Colonic mucosa (tissue), 4 donors: ENCODE results near the gene RIMBP2. TPM values are rescaled to one million over a fixed set of nuclear protein-coding genes. Genes with fewer than 3 reads are reported as not detected.
"Not testable (repeated sequence)": the region's sequence is repeated elsewhere in the genome, so short reads cannot be mapped to it uniquely, and the experiment has no call there.

Experiments
- DNase-seq: peaks from one replicate; pipeline ENCODE4 v3.0.0-alpha.2; 2020
- H3K27ac ChIP-seq: fragments of 200-600 bp; one replicate; pipeline ENCODE4 v1.8.0; 2021
- H3K27me3 ChIP-seq: fragments of 200-600 bp; one replicate; pipeline ENCODE4 v1.8.0; 2021
- H3K36me3 ChIP-seq: fragments of 200-600 bp; one replicate; pipeline ENCODE4 v1.8.0; 2021
- H3K4me1 ChIP-seq: fragments of 200-600 bp; one replicate; pipeline ENCODE4 v1.8.0; 2021; ENCODE audit warnings: mild to moderate bottlenecking
- H3K4me3 ChIP-seq: fragments of 200-600 bp; one replicate; pipeline ENCODE4 v1.8.0; 2021
- H3K9ac ChIP-seq, 2 donors: one replicate each; pipeline ENCODE4 v1.7.0; 2013; ENCODE audit warnings: control low read depth in 2 of 2, low read depth in 2 of 2, low read length in 2 of 2
- H3K9me3 ChIP-seq: fragments of 200-600 bp; one replicate; pipeline ENCODE4 v1.8.0; 2021
- CTCF ChIP-seq: fragments of 200-600 bp; IDR thresholded peaks from one replicate; pipeline ENCODE4 v1.8.0; 2022; ENCODE audit warnings: antibody characterized with exemption, mild to moderate bottlenecking
- intact Hi-C: fragments of 100-400 bp; cut with DNase I; formaldehyde crosslinking; loops from one replicate; pipeline ENCODE4 v1.14.1; 2022
- total RNA-seq, 2 donors: library from RNA; stranded (reverse); fragmentation: NEBNext Ultra II Directional in 1 of 2; extraction: Animal tissue kit (Norgen Biotek cat#: 25700) in 1 of 2; gene quantifications; one replicate each; pipeline ENCODE4 v1.2.1, GENCODE V29; 2021
- donor health status: healthy.
- donor health status: DM: no; HTN: no; CAD: no.
- donor health status: DM: no; HTN: no; CAD: no.

The RIMBP2 gene
- total RNA-seq, 2 donors from 2014 or later = 4.8 to 5.6 TPM

DNA sequence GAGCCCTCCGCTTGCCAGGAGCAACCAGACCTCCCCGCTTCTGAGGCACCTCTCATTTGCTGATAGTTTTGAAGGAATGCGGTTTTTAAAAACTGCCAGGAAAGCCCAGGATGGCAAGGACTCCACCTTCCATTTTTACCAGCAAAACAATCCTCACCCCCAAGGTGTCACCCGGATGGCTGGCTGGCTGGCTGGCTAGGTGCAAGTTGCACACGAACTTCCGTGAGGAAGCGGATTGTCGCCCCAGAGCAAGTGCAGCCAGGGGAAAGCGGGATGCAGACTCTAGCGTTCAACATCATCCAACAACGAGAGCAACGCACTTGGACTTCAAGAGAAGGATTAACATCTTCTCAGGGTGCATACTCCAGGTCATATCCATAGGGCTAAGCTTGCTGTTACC, 125.4 kb downstream of the RIMBP2 start:
- no peaks in the 10 kb centered on the region for H3K27me3 ChIP-seq
- no peaks in the 10 kb centered on the region for H3K4me1 ChIP-seq
- no peak overlapping the region for H3K27ac ChIP-seq
- no peak for DNase-seq
- H3K4me3 ChIP-seq = no peak overlapping the region
- no peaks in the 10 kb centered on the region for H3K36me3 ChIP-seq
- intact Hi-C loops = no loop called here
- no peak for TF ChIP-seq CTCF
- H3K9ac ChIP-seq = no peak overlapping the region
- no peaks in the 10 kb centered on the region for H3K9me3 ChIP-seq

DNA sequence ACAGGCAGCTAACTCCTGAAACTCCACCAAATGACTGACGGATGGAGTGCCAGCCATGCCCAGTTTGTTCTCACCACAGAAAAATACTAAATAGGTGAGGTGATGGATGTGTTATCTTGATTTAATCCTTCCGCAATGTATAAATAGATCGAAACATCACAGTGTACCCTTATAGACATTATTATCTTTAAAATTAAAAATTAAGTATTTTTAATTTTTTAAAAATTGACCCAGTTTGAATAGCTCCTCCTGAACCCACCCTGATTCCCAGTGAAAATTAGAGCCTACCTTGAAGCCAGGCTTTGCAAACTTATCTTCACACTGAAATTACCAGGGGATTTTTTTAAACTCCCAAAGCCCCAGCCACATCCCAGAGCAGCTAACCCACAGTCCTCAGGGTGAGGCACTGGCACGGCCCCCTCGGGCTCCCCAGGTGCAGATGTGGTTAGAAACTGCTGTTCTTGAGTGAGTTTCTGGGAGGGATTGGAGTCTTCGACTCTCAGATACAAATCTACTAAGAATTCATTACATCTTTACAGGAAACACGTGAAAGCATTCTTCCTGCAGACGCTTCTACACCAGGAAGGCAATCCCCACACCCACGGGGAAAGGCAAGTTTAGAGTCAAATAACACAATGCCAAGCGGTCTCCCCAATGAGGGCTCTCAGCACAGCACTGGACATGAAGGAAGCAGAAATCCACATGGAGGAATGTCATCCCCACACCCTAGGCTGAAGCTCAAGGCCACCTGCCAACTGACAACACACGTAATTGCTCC, 126.4 kb downstream of the RIMBP2 start:
- H3K4me1 ChIP-seq = no peaks in the 10 kb centered on the region
- no peaks in the 10 kb centered on the region for H3K36me3 ChIP-seq
- no peak for TF ChIP-seq CTCF
- no peaks in the 10 kb centered on the region for H3K9me3 ChIP-seq
- DNase-seq = no peak
- H3K27ac ChIP-seq = no peak overlapping the region
- H3K4me3 ChIP-seq = no peak overlapping the region
- H3K9ac ChIP-seq = no peak overlapping the region
- no peaks in the 10 kb centered on the region for H3K27me3 ChIP-seq
- intact Hi-C loops = no loop called here

- TF ChIP-seq CTCF = no peak
- intact Hi-C loops = no loop called here
- DNase-seq = no peak
Observed at GRCh38 chr12:130588696-130589539, 127.2 kb downstream of the RIMBP2 start.

GRCh38 chr12:130587966-130588365, 128.1 kb downstream of the RIMBP2 start:
- Histone ChIP-seq H3K9me3 (no peaks in the 10 kb centered on the region), H3K27me3 (no peaks in the 10 kb centered on the region), H3K36me3 (no peaks in the 10 kb centered on the region), H3K27ac (no peak overlapping the region), H3K9ac (no peak overlapping the region), H3K4me3 (no peak overlapping the region), H3K4me1 (no peaks in the 10 kb centered on the region)
- intact Hi-C loops = no loop called here
- DNase-seq = no peak
- TF ChIP-seq CTCF = no peak

More at GRCh38 chr12:130588696-130589539, 127.2 kb downstream of the RIMBP2 start:
- Histone ChIP-seq H3K27ac (no peak overlapping the region), H3K4me1 (no peaks in the 10 kb centered on the region), H3K4me3 (no peak overlapping the region), H3K27me3 (no peaks in the 10 kb centered on the region), H3K9ac (no peak overlapping the region), H3K36me3 (no peaks in the 10 kb centered on the region), H3K9me3 (no peaks in the 10 kb centered on the region)

GRCh38 chr12:130584475-130584874, 131.6 kb downstream of the RIMBP2 start:
- H3K36me3 ChIP-seq, H3K9ac ChIP-seq, H3K9me3 ChIP-seq, H3K4me1 ChIP-seq, H3K27me3 ChIP-seq, intact Hi-C loops, DNase-seq, H3K4me3 ChIP-seq, H3K27ac ChIP-seq: not testable (repeated sequence)

DNA sequence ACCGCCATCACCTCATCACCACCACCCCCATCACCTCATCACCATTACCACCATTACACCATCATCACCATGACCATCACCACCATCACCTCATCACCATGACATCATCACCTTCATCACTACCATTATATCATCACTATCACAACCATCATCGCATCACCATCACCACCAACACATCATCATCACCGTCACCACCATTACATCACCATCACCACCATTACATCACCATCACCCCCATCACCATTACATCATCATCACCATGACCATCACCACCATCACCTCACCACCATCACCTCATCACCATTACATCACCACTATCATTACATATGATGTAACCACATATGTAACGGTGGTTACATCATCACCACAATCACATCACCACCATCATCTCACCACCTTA, 132.3 kb downstream of the RIMBP2 start:
- intact Hi-C loops = no loop called here
- no peaks in the 10 kb centered on the region for H3K36me3 ChIP-seq
- TF ChIP-seq CTCF = no peak

More for the DNA sequence above, 132.3 kb downstream of the RIMBP2 start:
- H3K4me1 ChIP-seq = no peaks in the 10 kb centered on the region
- no peaks in the 10 kb centered on the region for H3K9me3 ChIP-seq
- H3K4me3 ChIP-seq = no peak overlapping the region
- no peak overlapping the region for H3K9ac ChIP-seq
- no peak overlapping the region for H3K27ac ChIP-seq
- H3K27me3 ChIP-seq = no peaks in the 10 kb centered on the region
- DNase-seq = no peak
